SJSA1 (cell line): ENCODE data around the gene FBN2. TPM values are rescaled to one million over a fixed set of nuclear protein-coding genes. Genes with fewer than 3 reads are reported as not detected.

ENCODE experiments used
- DNase-seq, 2 experiments: peaks; one replicate each; pipeline ENCODE4 v3.0.0-alpha.2; 2015 to 2020; ENCODE audit warnings: low spot score in 2 of 2, low read depth in 1 of 2
- H3K27ac ChIP-seq: fragments of 250-450 bp; sonication (Bioruptor Pico); 2 replicates; pipeline ENCODE4 v1.5.1; 2020; ENCODE audit warnings: mild to moderate bottlenecking, moderate library complexity
- H3K27me3 ChIP-seq: fragments of 250-450 bp; sonication (Bioruptor Pico); replicated peaks from 2 replicates; pipeline ENCODE4 v1.5.1; 2020; ENCODE audit warnings: mild to moderate bottlenecking, moderate library complexity
- H3K36me3 ChIP-seq: fragments of 250-450 bp; sonication (Bioruptor Pico); 2 replicates; pipeline ENCODE4 v1.5.1; 2020; ENCODE audit warnings: mild to moderate bottlenecking
- H3K4me1 ChIP-seq: fragments of 250-450 bp; sonication (Bioruptor Pico); replicated peaks from 2 replicates; pipeline ENCODE4 v1.6.1; 2021; ENCODE audit warnings: mild to moderate bottlenecking
- H3K4me3 ChIP-seq: fragments of 250-450 bp; sonication (Bioruptor Pico); 2 replicates; pipeline ENCODE4 v1.5.1; 2020; ENCODE audit warnings: mild to moderate bottlenecking
- H3K9me3 ChIP-seq: fragments of 250-450 bp; sonication (Bioruptor Pico); replicated peaks from 2 replicates; pipeline ENCODE4 v1.5.1; 2020; ENCODE audit warnings: mild to moderate bottlenecking
- total RNA-seq: library from RNA; depleted of rRNA; stranded (reverse); fragments of >200 nt; shearing (Covaris generic); gene quantifications from 2 replicates; pipeline ENCODE4 v1.2.3, GENCODE V29; 2014

Gene FBN2
- total RNA-seq, 1 experiment from 2014 or later = 18.5 TPM

GRCh38 chr5:128304791-128305190, 233.3 kb downstream of the FBN2 start:
- Histone ChIP-seq H3K4me3 (no peak overlapping the region), H3K9me3 (no peaks in the 10 kb centered on the region), H3K27ac (no peak overlapping the region), H3K27me3 (no peaks in the 10 kb centered on the region), H3K36me3 (no peaks in the 10 kb centered on the region), H3K4me1 (no peaks in the 10 kb centered on the region)
- no peak for DNase-seq

GRCh38 chr5:128304088-128304487, 234.0 kb downstream of the FBN2 start:
- Histone ChIP-seq H3K27ac (no peak overlapping the region), H3K27me3 (no peaks in the 10 kb centered on the region), H3K4me1 (no peaks in the 10 kb centered on the region), H3K9me3 (no peaks in the 10 kb centered on the region), H3K4me3 (no peak overlapping the region), H3K36me3 (no peaks in the 10 kb centered on the region)
- DNase-seq = no peak

- DNase-seq = no peak
- Histone ChIP-seq H3K4me3 (no peak overlapping the region), H3K27me3 (no peaks in the 10 kb centered on the region), H3K27ac (no peak overlapping the region), H3K9me3 (no peaks in the 10 kb centered on the region), H3K36me3 (no peaks in the 10 kb centered on the region), H3K4me1 (no peaks in the 10 kb centered on the region)
Observed at GRCh38 chr5:128303593-128303992, 234.5 kb downstream of the FBN2 start.

GRCh38 chr5:128300181-128300580, 237.9 kb downstream of the FBN2 start:
- H3K27ac ChIP-seq = no peak overlapping the region
- DNase-seq = no peak
- H3K4me3 ChIP-seq = no peak overlapping the region
- no peaks in the 10 kb centered on the region for H3K4me1 ChIP-seq
- no peaks in the 10 kb centered on the region for H3K36me3 ChIP-seq
- H3K27me3 ChIP-seq = no peaks in the 10 kb centered on the region
- H3K9me3 ChIP-seq = no peaks in the 10 kb centered on the region

GRCh38 chr5:128290152-128290858, 247.7 kb downstream of the FBN2 start:
- no peak for DNase-seq
- H3K27ac ChIP-seq = no peak overlapping the region
- H3K9me3 ChIP-seq = no peaks in the 10 kb centered on the region
- peaks cover 19% of the 10 kb centered on the region for H3K4me1 ChIP-seq
- no peaks in the 10 kb centered on the region for H3K36me3 ChIP-seq
- no peaks in the 10 kb centered on the region for H3K27me3 ChIP-seq
- no peak overlapping the region for H3K4me3 ChIP-seq

- no peaks in the 10 kb centered on the region for H3K36me3 ChIP-seq
- no peaks in the 10 kb centered on the region for H3K9me3 ChIP-seq
- peak; percentile 51 to 60 for DNase-seq
Observed at GRCh38 chr5:128287740-128288139, 250.3 kb downstream of the FBN2 start.

GRCh38 chr5:128284236-128284635, 253.8 kb downstream of the FBN2 start:
- no peaks in the 10 kb centered on the region for H3K27me3 ChIP-seq
- no peaks in the 10 kb centered on the region for H3K36me3 ChIP-seq
- no peak overlapping the region for H3K4me3 ChIP-seq
- no peak for DNase-seq
- no peaks in the 10 kb centered on the region for H3K9me3 ChIP-seq
- H3K4me1 ChIP-seq = peaks cover 19% of the 10 kb centered on the region
- H3K27ac ChIP-seq = no peak overlapping the region

More at GRCh38 chr5:128287740-128288139, 250.3 kb downstream of the FBN2 start:
- Histone ChIP-seq H3K27me3 (no peaks in the 10 kb centered on the region), H3K4me1 (peaks cover 19% of the 10 kb centered on the region), H3K27ac (peak overlapping the region; percentile 93), H3K4me3 (no peak overlapping the region)

GRCh38 chr5:128279345-128279744, 258.7 kb downstream of the FBN2 start:
- DNase-seq = no peak
- Histone ChIP-seq H3K4me1 (no peaks in the 10 kb centered on the region), H3K27me3 (no peaks in the 10 kb centered on the region), H3K9me3 (no peaks in the 10 kb centered on the region), H3K27ac (no peak overlapping the region), H3K36me3 (no peaks in the 10 kb centered on the region), H3K4me3 (no peak overlapping the region)

- no peak overlapping the region for H3K4me3 ChIP-seq
- no peaks in the 10 kb centered on the region for H3K9me3 ChIP-seq
- H3K27ac ChIP-seq = no peak overlapping the region
- H3K36me3 ChIP-seq = no peaks in the 10 kb centered on the region
- no peaks in the 10 kb centered on the region for H3K4me1 ChIP-seq
- H3K27me3 ChIP-seq = no peaks in the 10 kb centered on the region
- DNase-seq = no peak
Observed at GRCh38 chr5:128276537-128277216, 261.4 kb downstream of the FBN2 start.

- no peaks in the 10 kb centered on the region for H3K9me3 ChIP-seq
- H3K4me1 ChIP-seq = no peaks in the 10 kb centered on the region
- no peak overlapping the region for H3K4me3 ChIP-seq
- H3K36me3 ChIP-seq = no peaks in the 10 kb centered on the region
- DNase-seq = no peak
- no peaks in the 10 kb centered on the region for H3K27me3 ChIP-seq
- no peak overlapping the region for H3K27ac ChIP-seq
Observed at GRCh38 chr5:128274441-128274840, 263.6 kb downstream of the FBN2 start.

- Histone ChIP-seq H3K9me3 (no peaks in the 10 kb centered on the region), H3K36me3 (no peaks in the 10 kb centered on the region), H3K27me3 (no peaks in the 10 kb centered on the region), H3K4me3 (no peak overlapping the region), H3K27ac (no peak overlapping the region), H3K4me1 (no peaks in the 10 kb centered on the region)
- no peak for DNase-seq
Observed at GRCh38 chr5:128273736-128274135, 264.3 kb downstream of the FBN2 start.

GRCh38 chr5:128271859-128272464, 266.1 kb downstream of the FBN2 start:
- Histone ChIP-seq H3K36me3 (no peaks in the 10 kb centered on the region), H3K27ac (no peak overlapping the region), H3K4me1 (no peaks in the 10 kb centered on the region), H3K9me3 (no peaks in the 10 kb centered on the region), H3K27me3 (no peaks in the 10 kb centered on the region), H3K4me3 (no peak overlapping the region)
- peak in 1 of 2 experiments; percentile 29 for DNase-seq

GRCh38 chr5:128271071-128271470, 267.0 kb downstream of the FBN2 start:
- no peak for DNase-seq
- Histone ChIP-seq H3K27ac (no peak overlapping the region), H3K9me3 (no peaks in the 10 kb centered on the region), H3K36me3 (no peaks in the 10 kb centered on the region), H3K27me3 (no peaks in the 10 kb centered on the region), H3K4me1 (no peaks in the 10 kb centered on the region), H3K4me3 (no peak overlapping the region)
